Fibroblast of peridontal ligament (primary cell): ENCODE measurements around the gene MACROD2.
A peak's percentile ranks its signal among the peaks of the same experiment; 100 is the strongest.

ENCODE experiments used
- DNase-seq: peaks from one replicate; pipeline ENCODE4 v3.0.0-alpha.2; 2010; ENCODE audit errors: extremely low read depth

Gene MACROD2

DNA sequence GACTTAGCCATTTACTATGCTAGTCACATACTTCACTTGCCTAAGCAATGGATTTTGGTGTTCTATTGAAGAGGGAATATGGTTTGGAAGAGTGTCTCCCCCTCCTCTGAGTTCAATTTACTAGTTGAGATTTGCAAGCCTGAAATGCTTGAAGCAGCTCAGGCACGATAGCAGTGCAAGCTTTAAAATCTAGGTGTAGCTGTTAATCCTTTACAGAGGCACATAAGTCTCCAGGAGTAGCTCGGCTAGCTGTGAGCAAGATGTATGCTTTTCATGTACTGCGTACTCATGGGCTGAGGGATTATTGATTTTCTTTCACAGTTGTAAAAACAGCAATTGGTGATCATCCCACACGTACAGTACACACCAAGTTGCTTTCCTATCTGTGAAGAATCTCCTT lies 341.4 kb downstream of the MACROD2 start:
- peak; percentile 52 for DNase-seq

DNA sequence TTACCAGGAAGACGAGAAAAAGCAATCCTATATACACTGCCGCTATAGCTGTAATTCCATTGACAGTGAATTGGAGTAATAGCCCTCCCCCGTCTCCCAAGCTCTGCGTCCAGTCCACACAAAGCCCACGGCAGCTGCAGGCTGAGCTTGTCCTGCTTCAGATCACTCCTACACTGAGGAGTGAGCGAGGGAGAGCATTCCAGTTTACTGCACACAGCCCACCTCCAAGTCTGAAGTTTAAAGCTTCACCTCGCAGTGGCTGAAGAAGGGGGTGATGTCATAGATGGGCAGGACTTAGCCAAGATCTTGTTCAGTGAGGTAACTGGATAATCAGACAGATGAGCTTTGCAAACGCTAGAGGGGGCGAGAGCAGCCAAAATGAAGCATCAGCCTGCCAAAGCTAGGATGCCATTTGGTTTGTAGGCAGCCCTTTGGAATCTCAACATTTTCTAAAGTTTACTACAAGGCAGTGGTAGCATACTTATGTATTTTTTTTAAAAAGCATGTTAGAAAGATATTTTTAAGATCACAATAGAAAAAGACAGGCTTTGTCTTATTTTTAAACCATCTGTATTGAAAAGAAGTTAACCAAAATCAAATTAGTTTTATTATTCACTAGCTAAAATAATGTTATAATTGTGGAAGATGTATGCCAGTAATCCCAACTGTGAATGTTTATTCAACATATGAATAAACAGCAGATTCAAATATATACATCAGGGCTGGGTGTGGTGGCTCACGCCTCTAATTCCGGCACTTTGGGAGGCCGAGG lies 342.3 kb downstream of the MACROD2 start, which contains the start of gene FLRT3:
Gene FLRT3, minus strand, starts transcription at position 213 of the 772 bp plus-strand sequence. CDS start 10,106 bp downstream, outside the sequence.
- DNase-seq = peak; percentile 98

DNA sequence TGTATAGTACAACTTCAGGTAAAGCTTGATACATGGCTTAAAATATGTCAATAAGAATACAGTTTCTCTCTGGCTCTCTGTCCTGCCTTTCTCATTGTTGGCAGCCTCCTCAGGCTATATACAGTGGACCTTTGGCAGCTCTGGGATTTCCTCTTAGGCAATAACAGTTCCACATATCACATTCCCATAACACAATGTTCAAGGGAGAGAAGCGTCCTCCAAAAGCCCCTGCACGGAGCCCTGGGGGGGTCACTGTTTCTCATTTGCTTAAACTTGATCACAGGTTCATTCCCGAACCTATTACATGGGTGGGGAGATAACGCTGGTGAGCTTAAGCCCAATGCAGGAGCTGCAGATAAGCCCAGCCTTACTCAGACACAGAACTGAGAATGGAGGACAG lies 346.5 kb downstream of the MACROD2 start:
- peak; percentile 62 for DNase-seq

DNA sequence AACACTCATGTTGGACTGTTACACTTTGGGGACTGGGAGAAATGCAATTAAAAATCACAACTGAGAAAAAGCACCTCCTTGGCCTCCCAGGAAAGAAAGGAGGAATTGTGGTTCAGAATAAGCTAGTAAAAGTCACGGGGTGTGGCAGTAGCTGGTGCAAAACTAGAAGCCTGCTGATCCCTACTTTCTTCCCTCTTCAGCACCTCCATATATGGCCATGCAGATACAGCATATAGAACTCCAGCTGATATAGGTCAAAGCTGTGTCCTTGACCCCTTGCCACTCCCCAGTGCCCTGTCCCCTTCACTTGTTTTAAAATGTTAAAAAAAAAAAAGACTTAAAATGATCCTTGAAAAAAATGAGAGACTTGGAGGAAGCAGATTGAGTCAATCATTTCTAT lies 347.6 kb downstream of the MACROD2 start:
- DNase-seq = no peak

DNA sequence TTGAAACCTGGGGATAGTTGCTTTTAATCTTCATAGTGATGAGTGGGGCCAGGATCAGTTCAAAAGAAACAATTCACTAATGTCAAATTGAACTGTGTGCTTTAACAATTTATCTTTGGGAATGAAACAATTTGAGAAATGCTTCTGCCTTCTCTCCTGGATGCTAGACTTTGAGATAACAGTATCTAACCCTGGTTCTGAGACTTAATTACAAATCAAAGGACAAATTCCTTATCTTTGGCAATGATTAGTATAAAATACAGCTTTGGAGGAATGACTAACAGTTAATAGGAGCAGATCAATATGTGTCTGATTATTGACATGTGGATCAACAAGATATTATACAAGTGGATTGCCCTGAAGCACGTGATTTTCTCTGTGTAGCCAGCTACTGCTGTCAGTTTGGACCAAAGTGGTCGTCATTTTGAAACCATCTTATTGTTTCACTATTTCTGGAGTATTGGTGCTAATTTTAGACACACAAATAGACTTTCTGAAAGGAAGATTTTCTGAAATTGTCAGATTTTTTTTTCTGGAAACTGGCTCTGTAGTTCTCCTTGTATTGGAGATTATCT lies 348.3 kb downstream of the MACROD2 start:
- DNase-seq = no peak

DNA sequence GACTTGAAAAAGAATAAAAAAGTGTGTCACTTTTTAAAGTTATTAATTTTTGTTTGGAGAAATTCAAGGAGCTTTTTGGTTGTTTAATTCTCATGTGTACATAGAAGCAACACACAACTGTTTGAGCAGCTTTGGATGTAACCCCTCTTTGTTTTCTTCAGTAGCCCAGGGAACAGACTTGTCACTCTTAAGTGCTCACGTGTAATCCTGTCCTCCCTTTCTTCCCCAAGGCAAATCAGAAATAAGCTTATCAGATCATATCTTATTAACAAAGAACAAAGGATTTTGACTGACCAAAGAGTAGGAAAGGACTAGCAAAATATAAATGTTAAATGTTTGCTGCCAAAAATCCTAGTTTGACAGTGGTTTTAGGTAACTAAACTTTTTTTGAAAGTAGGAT lies 349.4 kb downstream of the MACROD2 start:
- DNase-seq = no peak

DNA sequence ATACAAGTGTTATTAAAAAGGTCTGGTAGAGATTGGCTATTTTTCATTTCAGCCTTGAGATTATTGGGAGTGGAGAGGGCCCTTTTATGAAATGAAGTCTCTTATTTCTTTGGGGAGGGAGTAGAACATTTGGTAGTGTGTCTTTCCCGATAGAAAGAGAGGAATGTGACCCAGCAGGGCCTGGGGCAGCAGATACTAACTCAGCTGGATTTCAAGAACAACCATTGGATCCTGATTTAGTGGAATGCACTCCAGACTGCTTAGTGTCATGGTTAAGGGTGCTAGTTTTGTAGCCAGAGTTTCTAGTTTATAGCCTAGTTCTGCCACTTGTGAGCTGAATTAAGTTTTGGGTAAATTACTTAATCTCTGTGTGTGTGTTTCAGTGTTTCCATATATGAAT lies 360.5 kb downstream of the MACROD2 start:
- no peak for DNase-seq

GRCh38 chr20:14360416-14360815 lies 365.1 kb downstream of the MACROD2 start:
- DNase-seq = peak; percentile 12

DNA sequence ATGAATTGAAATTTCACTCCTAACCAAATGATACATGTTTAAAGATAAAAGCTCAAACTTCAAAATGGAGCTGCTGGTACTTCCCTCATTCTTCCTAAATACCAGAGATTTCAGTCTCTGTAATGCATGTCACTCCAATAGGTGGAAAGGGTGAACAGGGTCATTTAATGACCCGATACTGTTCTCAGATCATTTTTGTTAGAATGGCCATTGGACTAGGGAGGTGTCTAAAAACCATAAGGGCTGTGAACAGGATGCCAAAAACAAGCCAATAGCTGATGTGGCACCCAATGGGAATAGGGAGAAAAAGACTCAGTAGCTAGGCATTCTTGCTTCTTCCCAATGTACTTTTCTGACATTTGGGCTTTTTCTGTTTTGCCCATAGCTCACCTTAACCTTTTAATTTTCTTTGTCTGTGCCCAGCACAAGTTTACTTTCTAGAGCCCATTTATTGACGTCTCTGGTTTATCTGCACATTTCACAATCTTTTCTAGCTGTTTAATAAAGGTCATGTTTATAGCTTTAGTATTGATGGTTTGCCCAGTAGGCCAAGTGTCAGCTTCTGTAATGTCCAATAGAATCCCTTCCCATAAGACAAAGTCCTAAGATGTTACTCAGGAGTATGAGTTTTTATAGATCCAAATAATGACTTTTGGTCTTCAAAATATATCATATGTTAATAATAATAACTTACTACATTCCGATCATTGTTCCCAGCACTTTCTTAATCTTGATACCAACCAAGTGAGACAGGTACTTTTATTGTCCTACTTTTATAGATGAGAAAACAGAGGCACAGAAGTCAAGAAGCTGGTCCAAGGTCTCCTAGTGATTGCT lies 366.4 kb downstream of the MACROD2 start:
- DNase-seq = no peak

DNA sequence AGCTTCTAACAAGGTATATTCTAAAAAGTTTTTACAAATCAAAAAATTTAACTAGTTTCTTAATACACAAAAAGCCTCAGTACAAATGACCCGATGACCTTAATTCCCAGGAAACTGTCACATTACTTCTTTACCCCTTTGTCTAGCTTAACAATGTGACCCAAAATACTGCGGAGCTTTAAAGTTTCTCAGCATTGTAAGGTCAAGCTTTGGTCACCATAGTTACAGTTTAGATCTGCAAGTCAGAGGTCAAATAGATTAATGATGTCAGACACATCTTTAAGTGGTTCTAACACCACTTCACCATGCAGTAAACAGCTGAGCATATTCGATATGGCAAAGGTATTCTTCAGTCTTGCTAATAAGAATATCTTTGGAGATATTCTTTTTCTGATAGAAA lies 378.9 kb downstream of the MACROD2 start:
- DNase-seq = no peak

- DNase-seq = no peak
Measured at GRCh38 chr20:14375416-14375985, 380.2 kb downstream of the MACROD2 start.

GRCh38 chr20:14378326-14378725 lies 383.0 kb downstream of the MACROD2 start:
- DNase-seq = no peak

GRCh38 chr20:14383335-14383734 lies 388.0 kb downstream of the MACROD2 start:
- peak; percentile 18 for DNase-seq

GRCh38 chr20:14384416-14385175 lies 389.3 kb downstream of the MACROD2 start:
- peak; percentile 74 for DNase-seq

DNA sequence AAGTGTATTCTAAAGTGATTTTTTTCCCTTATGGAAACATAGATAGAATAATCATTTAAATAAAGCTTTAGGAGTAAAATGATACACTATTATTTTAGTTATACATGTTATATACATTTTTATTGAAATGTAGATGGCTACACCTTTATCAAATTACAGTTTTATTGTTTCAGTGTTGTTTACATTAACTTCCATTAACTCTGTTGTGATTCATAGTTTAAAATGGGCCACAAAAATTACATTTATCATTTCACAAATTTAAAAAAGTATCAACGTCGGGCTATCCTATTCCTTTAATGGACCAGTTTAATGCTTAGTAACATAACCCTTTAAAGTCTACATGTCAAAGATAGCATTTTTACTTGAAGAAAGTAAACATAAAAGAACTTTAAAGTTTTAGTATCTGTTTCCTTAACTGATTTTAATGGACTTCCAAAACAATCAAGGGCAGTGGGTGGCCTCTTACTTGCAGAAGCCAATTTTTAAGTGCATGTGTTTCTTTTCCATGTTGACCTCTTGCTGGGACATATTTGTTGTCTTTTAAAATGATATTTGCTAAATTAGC lies 389.9 kb downstream of the MACROD2 start:
- DNase-seq = no peak

GRCh38 chr20:14386726-14387125 lies 391.4 kb downstream of the MACROD2 start:
- DNase-seq = no peak

GRCh38 chr20:14401479-14402138 lies 406.3 kb downstream of the MACROD2 start:
- no peak for DNase-seq

GRCh38 chr20:14404515-14404914 lies 409.2 kb downstream of the MACROD2 start:
- no peak for DNase-seq

- DNase-seq = peak; percentile 4
Measured at GRCh38 chr20:14406495-14406894, 411.2 kb downstream of the MACROD2 start.

DNA sequence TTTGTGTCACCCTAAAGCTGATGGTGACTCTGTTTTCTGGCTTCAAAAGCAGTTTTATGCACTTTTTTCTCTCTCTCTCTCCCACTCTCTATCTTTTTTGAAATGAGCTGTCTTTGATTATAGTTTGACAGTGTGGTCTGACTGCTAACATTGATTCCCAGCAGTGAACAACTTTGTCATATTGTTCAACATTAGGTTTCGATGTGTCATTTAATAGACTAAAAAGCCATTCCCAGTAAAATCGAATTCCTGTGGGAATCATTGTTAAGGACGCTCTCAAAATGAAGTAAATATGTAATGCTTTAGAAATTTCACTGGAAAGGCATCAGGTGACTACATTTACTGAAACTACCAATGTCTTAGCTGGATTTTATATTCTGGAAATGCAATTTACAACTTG lies 412.0 kb downstream of the MACROD2 start:
- DNase-seq = no peak
